ENCODE results near the gene EGF.

The EGF gene

GRCh38 chr4:110042545-110043517, 130.1 kb downstream of the EGF start:
- DNase-seq = no peak

- DNase-seq = peak; percentile 38
These were observed 133.9 kb downstream of the EGF start for GRCh38 chr4:110046588-110047049.

GRCh38 chr4:110049951-110050925, 137.6 kb downstream of the EGF start:
- DNase-seq = peak; percentile 25

- no peak for DNase-seq
These were observed 142.6 kb downstream of the EGF start for GRCh38 chr4:110055158-110055768.

DNA sequence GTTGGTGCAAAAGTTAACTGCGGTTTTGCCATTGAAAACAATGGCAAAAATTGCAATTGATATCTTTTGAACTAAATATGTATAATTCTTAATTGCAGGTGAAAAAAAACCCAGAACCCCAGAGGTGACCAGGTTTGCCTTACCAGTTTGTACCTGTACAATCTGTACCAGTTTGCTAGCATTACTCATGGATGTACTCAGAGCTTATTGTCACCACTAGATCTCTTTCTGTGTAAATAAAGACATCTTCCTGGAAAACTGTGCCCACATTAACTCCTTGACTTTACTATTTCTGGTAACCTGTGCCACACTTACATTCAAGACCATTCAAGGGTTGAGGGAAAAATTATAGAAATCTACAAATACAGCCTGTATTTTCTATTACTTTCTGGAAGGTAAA, 146.0 kb downstream of the EGF start:
- no peak for DNase-seq

- DNase-seq = no peak
These were observed 147.0 kb downstream of the EGF start for GRCh38 chr4:110059556-110060191.

DNA sequence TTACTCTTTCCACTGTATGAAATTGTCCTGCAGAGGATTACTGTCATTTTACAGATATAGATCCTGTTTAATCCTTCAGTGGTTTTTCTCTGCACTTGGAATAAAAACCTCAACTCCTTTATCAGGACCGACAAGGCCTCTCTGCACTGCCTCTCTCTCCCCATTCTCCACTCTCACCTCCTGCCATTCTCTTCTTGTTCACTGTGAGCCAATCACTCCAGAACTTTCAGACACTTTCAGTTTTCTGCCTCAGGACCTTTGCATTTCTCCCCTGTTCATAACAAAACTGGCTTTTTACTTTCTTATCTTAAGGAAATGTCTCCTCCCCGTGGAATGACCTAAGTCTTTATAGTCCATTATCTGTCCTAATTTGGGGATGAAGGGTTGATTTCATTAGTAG, 148.4 kb downstream of the EGF start:
- no peak for DNase-seq

All from NCI-H748 treated with DMSO at 0.1 percent for 48 hours (cell line).